ENCODE results near the gene NCKAP5.

- TF ChIP-seq, protein P1, sequence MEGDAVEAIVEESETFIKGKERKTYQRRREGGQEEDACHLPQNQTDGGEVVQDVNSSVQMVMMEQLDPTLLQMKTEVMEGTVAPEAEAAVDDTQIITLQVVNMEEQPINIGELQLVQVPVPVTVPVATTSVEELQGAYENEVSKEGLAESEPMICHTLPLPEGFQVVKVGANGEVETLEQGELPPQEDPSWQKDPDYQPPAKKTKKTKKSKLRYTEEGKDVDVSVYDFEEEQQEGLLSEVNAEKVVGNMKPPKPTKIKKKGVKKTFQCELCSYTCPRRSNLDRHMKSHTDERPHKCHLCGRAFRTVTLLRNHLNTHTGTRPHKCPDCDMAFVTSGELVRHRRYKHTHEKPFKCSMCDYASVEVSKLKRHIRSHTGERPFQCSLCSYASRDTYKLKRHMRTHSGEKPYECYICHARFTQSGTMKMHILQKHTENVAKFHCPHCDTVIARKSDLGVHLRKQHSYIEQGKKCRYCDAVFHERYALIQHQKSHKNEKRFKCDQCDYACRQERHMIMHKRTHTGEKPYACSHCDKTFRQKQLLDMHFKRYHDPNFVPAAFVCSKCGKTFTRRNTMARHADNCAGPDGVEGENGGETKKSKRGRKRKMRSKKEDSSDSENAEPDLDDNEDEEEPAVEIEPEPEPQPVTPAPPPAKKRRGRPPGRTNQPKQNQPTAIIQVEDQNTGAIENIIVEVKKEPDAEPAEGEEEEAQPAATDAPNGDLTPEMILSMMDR (IDR thresholded peaks at IDR 0.05): no peak
- TF ChIP-seq POLR2A (IDR thresholded peaks at IDR 0.05): no peak
Measured at GRCh38 chr2:132654968-132655367, 913.3 kb downstream of the NCKAP5 start.

All from prostate gland (tissue), 2 donors.